B cell (primary cell): Measurements from ENCODE around the gene KIAA0753.

Source experiments
- EZH2 ChIP-seq: IDR thresholded peaks from 2 replicates; pipeline ENCODE4 v1.6.1; 2012; ENCODE audit warnings: borderline replicate concordance, low read depth, mild to moderate bottlenecking, moderate library complexity, low read length; ENCODE audit not compliant: insufficient read depth, poor library complexity, severe bottlenecking
- TF ChIP-seq, protein P1 (sequence below): fragments of 200-600 bp; IDR thresholded peaks from one replicate; pipeline ENCODE4 v1.8.0; 2022; ENCODE audit warnings: antibody characterized with exemption, mild to moderate bottlenecking

DNA sequence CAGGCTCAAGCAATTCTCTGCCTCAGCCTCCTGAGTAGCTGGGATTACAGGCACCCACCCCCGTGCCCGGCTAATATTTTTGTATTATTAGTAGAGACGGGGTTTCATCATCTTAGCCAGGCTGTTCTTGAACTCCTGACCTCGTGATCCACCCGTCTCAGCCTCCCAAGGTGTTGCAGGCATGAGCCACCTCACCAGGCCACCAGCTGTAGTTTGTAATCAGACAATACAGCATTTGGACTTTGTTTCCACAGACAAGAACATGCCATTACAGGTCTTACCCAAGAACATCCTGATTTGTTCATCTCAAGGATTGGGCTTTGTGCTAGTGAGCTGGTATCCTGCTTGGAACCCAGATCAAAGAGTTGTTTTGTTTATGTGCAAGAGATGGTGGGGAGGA lies 41.2 kb upstream of the KIAA0753 start:
- TF ChIP-seq, protein P1, sequence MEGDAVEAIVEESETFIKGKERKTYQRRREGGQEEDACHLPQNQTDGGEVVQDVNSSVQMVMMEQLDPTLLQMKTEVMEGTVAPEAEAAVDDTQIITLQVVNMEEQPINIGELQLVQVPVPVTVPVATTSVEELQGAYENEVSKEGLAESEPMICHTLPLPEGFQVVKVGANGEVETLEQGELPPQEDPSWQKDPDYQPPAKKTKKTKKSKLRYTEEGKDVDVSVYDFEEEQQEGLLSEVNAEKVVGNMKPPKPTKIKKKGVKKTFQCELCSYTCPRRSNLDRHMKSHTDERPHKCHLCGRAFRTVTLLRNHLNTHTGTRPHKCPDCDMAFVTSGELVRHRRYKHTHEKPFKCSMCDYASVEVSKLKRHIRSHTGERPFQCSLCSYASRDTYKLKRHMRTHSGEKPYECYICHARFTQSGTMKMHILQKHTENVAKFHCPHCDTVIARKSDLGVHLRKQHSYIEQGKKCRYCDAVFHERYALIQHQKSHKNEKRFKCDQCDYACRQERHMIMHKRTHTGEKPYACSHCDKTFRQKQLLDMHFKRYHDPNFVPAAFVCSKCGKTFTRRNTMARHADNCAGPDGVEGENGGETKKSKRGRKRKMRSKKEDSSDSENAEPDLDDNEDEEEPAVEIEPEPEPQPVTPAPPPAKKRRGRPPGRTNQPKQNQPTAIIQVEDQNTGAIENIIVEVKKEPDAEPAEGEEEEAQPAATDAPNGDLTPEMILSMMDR, result no peak
- no peak for TF ChIP-seq EZH2
